HepG2 (cell line): ENCODE data around the gene TAP1. TPM values are rescaled to one million over a fixed set of nuclear protein-coding genes. Genes with fewer than 3 reads are reported as not detected.

Experiments used
- AKNA ChIP-seq: sonication (generic); formaldehyde crosslinking; IDR thresholded peaks from 2 replicates; pipeline ENCODE4 v1.4.0; 2020; ENCODE audit warnings: missing genetic modification reagents, borderline replicate concordance
- ELK4 ChIP-seq: sonication (generic); formaldehyde crosslinking; IDR thresholded peaks from 2 replicates; pipeline ENCODE4 v1.9.0; 2021; ENCODE audit warnings: missing genetic modification reagents, borderline replicate concordance
- EZH2 ChIP-seq: conservative IDR thresholded peaks from 2 replicates; pipeline ENCODE4 v1.6.1; 2012; ENCODE audit warnings: mild to moderate bottlenecking, low read depth, low read length, moderate library complexity
- GABPA ChIP-seq, 2 experiments: IDR thresholded peaks; 2 replicates each; pipeline ENCODE4 v1.6.1; 2011 to 2016; ENCODE audit warnings: low read depth in 2 of 2, low read length in 1 of 2, missing biosample characterization in 1 of 2, missing genetic modification characterization in 1 of 2
- GABPB1 ChIP-seq: IDR thresholded peaks from 2 replicates; pipeline ENCODE4 v1.6.1; 2016; ENCODE audit warnings: mild to moderate bottlenecking, missing genetic modification reagents, moderate library complexity, missing compliant biosample characterization
- GATAD1 ChIP-seq: IDR thresholded peaks from 2 replicates; pipeline ENCODE4 v1.6.1; 2016; ENCODE audit warnings: missing genetic modification reagents, missing compliant biosample characterization
- GPN1 ChIP-seq: sonication (generic); formaldehyde crosslinking; IDR thresholded peaks from 2 replicates; pipeline ENCODE4 v1.5.1; 2020; ENCODE audit warnings: missing genetic modification reagents, borderline replicate concordance
- MAZ ChIP-seq, 2 experiments: sonication (generic) in 1 of 2; formaldehyde crosslinking in 1 of 2; IDR thresholded peaks; 2 replicates each; pipeline versions ENCODE4 v1.5.0 to v1.6.1; 2012 to 2020; ENCODE audit warnings: low read depth in 2 of 2, mild to moderate bottlenecking in 2 of 2, borderline replicate concordance in 1 of 2, improper control_type of control experiment in 1 of 2, low read length in 1 of 2, missing genetic modification reagents in 1 of 2, moderate library complexity in 1 of 2
- RBM22 ChIP-seq: fragments of 200-400 bp; formaldehyde crosslinking; optimal IDR thresholded peaks from 2 replicates; pipeline ENCODE3; 2017; ENCODE audit warnings: mild to moderate bottlenecking, low read length, moderate library complexity
- SMAD9 ChIP-seq: sonication (generic); formaldehyde crosslinking; IDR thresholded peaks from 2 replicates; pipeline ENCODE4 v1.5.1; 2020; ENCODE audit warnings: mild to moderate bottlenecking, missing genetic modification reagents
- TBL1XR1 ChIP-seq: fragments of 150-350 bp; IDR thresholded peaks from 2 replicates; pipeline ENCODE4 v1.6.1; 2014; ENCODE audit warnings: borderline replicate concordance, low read length; ENCODE audit not compliant: partially characterized antibody
- TEAD3 ChIP-seq: optimal IDR thresholded peaks from 2 replicates; pipeline ENCODE3; 2016; ENCODE audit warnings: borderline replicate concordance
- THAP8 ChIP-seq: sonication (generic); formaldehyde crosslinking; IDR thresholded peaks from 2 replicates; pipeline ENCODE4 v1.5.1; 2020; ENCODE audit warnings: missing genetic modification reagents, mild to moderate bottlenecking, borderline replicate concordance
- ZBTB46 ChIP-seq: sonication (generic); formaldehyde crosslinking; IDR thresholded peaks from 2 replicates; pipeline ENCODE4 v1.4.0; 2020; ENCODE audit warnings: mild to moderate bottlenecking, missing genetic modification reagents, borderline replicate concordance
- ZBTB7A ChIP-seq: sonication (generic); formaldehyde crosslinking; IDR thresholded peaks from 2 replicates; pipeline ENCODE4 v1.8.0; 2022; ENCODE audit warnings: mild to moderate bottlenecking, missing genetic modification reagents
- ZFP36L2 ChIP-seq: sonication (generic); formaldehyde crosslinking; IDR thresholded peaks from 2 replicates; pipeline ENCODE4 v1.4.0; 2020; ENCODE audit warnings: missing genetic modification reagents
- ZFP90 ChIP-seq: sonication (generic); formaldehyde crosslinking; IDR thresholded peaks from 2 replicates; pipeline ENCODE4 v1.8.0; 2022; ENCODE audit warnings: missing genetic modification reagents, mild to moderate bottlenecking, inconsistent platforms, borderline replicate concordance
- polyA plus RNA-seq, 8 experiments: library from polyadenylated mRNA; depleted of rRNA in 3 of 8; stranded (reverse) in 7 of 8; unstranded in 1 of 8; fragments of >200 nt; fragmentation: Illumina TruSeq in 4 of 8; extraction: Trizol in 4 of 8; gene quantifications; 2 replicates each; pipeline versions ENCODE4 v1.2.1 to v1.2.3, GENCODE V29; 2011 to 2016; ENCODE audit warnings: low read depth in 4 of 8, missing spikeins in 1 of 8, mixed read lengths in 1 of 8; ENCODE audit not compliant: insufficient read depth in 1 of 8
- total RNA-seq, 5 experiments: library from RNA; depleted of rRNA; stranded (reverse); fragments of >200 nt; fragmentation: Illumina TruSeq; extraction: Trizol; gene quantifications; 2 replicates each; pipeline ENCODE4 v1.2.3, GENCODE V29; 2016; ENCODE audit warnings: low read depth in 1 of 5

Gene TAP1
- total and polyA plus RNA-seq, 2 of the 13 experiments (the other 11 are each of a cell fraction or from before 2014, with no cell fraction given): 31.2 to 52.2 TPM

GRCh38 chr6:32838114-32838958 lies 15.2 kb downstream of the TAP1 start, which contains the start of gene TAP2 (continued):
- no peak for TF ChIP-seq ZBTB46 (CRISPR knock-in tag)
- TF ChIP-seq SMAD9: no peak
- TF ChIP-seq AKNA (CRISPR knock-in tag): peak; percentile 66; the same call in 1 of the 2 replicates
- no peak for TF ChIP-seq GABPA (IDR thresholded peaks at IDR 0.05; ENCODE audit: low read depth, low read length)
- TF ChIP-seq GABPA (CRISPR knock-in tag; IDR thresholded peaks at IDR 0.05; ENCODE audit: low read depth): peak; percentile 62
- TF ChIP-seq EZH2: no peak
- TF ChIP-seq RBM22: no peak
- TF ChIP-seq GABPB1 (CRISPR knock-in tag): peak; percentile 84
- peak; percentile 64 for TF ChIP-seq TEAD3
- TF ChIP-seq GPN1: 0 out of 2 replicates have a peak, but pooled peaks have one; percentile 31
- no peak for TF ChIP-seq ZFP36L2 (CRISPR knock-in tag)
- 0 out of 2 replicates have a peak, but pooled peaks have one; percentile 31 for TF ChIP-seq MAZ (IDR thresholded peaks at IDR 0.05; ENCODE audit: borderline replicate concordance, low read depth, low read length)
- TF ChIP-seq MAZ (CRISPR knock-in tag; IDR thresholded peaks at IDR 0.05; ENCODE audit: low read depth): peak; percentile 22; the same call in 1 of the 2 replicates
- TF ChIP-seq ELK4 (CRISPR knock-in tag): 0 out of 2 replicates have a peak, but pooled peaks have one; percentile 44
- TF ChIP-seq ZBTB7A (CRISPR knock-in tag): peak; percentile 10; the same call in 1 of the 2 replicates
- TF ChIP-seq ZFP90: peak; percentile 90
- no peak for TF ChIP-seq THAP8
- no peak for TF ChIP-seq TBL1XR1
- TF ChIP-seq GATAD1 (CRISPR knock-in tag): peak; percentile 75
